ENCODE measurements around the gene UQCC2.

UQCC2 gene

GRCh38 chr6:33711140-33712129 is at the start of gene UQCC2:
Gene UQCC2, minus strand, starts transcription at chr6:33711700. Its CDS starts 14 bp downstream, at chr6:33711686.
- DNase-seq = peak; percentile 92

GRCh38 chr6:33759887-33760629 is 48.6 kb upstream of the UQCC2 start:
- no peak for DNase-seq

GRCh38 chr6:33758815-33759216 is 47.3 kb upstream of the UQCC2 start:
- no peak for DNase-seq

GRCh38 chr6:33757906-33758305 is 46.4 kb upstream of the UQCC2 start:
- no peak for DNase-seq

GRCh38 chr6:33757113-33757512 is 45.6 kb upstream of the UQCC2 start:
- DNase-seq = no peak

- no peak for DNase-seq
Measured at GRCh38 chr6:33756211-33756954, 44.9 kb upstream of the UQCC2 start.

- DNase-seq = no peak
Measured at GRCh38 chr6:33755070-33755869, 43.8 kb upstream of the UQCC2 start.

- no peak for DNase-seq
Measured at GRCh38 chr6:33754222-33754621, 42.7 kb upstream of the UQCC2 start.

GRCh38 chr6:33752646-33753015 is 41.1 kb upstream of the UQCC2 start:
- no peak for DNase-seq

GRCh38 chr6:33751771-33752645 is 40.5 kb upstream of the UQCC2 start:
- no peak for DNase-seq

GRCh38 chr6:33750244-33750991 is 38.9 kb upstream of the UQCC2 start:
- DNase-seq = no peak

- no peak for DNase-seq
Measured at GRCh38 chr6:33749401-33749800, 37.9 kb upstream of the UQCC2 start.

GRCh38 chr6:33748841-33749240 is 37.3 kb upstream of the UQCC2 start:
- DNase-seq = no peak

GRCh38 chr6:33747823-33748222 is 36.3 kb upstream of the UQCC2 start:
- no peak for DNase-seq

- no peak for DNase-seq
Measured at GRCh38 chr6:33746651-33747100, 35.2 kb upstream of the UQCC2 start, which contains the start of gene IP6K3. Gene IP6K3, minus strand, starts transcription at chr6:33746905. Its CDS starts 11,429 bp downstream, at chr6:33735476.

GRCh38 chr6:33746036-33746600 is 34.6 kb upstream of the UQCC2 start:
- no peak for DNase-seq

GRCh38 chr6:33745548-33745947 is 34.0 kb upstream of the UQCC2 start:
- no peak for DNase-seq

GRCh38 chr6:33744895-33745546 is 33.5 kb upstream of the UQCC2 start:
- no peak for DNase-seq

All from NCI-H1048 (cell line).